GM13976 (cell line): ENCODE data around the gene TMEM59L.
"Not testable (repeated sequence)": the region's sequence is repeated elsewhere in the genome, so short reads cannot be mapped to it uniquely, and the experiment has no call there.

Experiments used
- DNase-seq: peaks from one replicate; pipeline ENCODE4 v3.0.0; 2012; ENCODE audit warnings: low spot score
- in situ Hi-C: fragments of 300-500 bp; cut with MboI; formaldehyde crosslinking; loops from one replicate; pipeline ENCODE4 v1.12.0; 2022; ENCODE audit warnings: low sequenced_read_pairs, mixed read lengths, inconsistent platforms; ENCODE audit not compliant: unreplicated experiment
- TF ChIP-seq, protein P1 (sequence below): IDR thresholded peaks from 2 replicates; pipeline ENCODE4 v1.5.1; 2012; ENCODE audit warnings: borderline replicate concordance, mild to moderate bottlenecking; ENCODE audit not compliant: insufficient read depth; ENCODE audit errors: extremely low read depth, missing control alignments, control extremely low read depth

Gene TMEM59L

DNA sequence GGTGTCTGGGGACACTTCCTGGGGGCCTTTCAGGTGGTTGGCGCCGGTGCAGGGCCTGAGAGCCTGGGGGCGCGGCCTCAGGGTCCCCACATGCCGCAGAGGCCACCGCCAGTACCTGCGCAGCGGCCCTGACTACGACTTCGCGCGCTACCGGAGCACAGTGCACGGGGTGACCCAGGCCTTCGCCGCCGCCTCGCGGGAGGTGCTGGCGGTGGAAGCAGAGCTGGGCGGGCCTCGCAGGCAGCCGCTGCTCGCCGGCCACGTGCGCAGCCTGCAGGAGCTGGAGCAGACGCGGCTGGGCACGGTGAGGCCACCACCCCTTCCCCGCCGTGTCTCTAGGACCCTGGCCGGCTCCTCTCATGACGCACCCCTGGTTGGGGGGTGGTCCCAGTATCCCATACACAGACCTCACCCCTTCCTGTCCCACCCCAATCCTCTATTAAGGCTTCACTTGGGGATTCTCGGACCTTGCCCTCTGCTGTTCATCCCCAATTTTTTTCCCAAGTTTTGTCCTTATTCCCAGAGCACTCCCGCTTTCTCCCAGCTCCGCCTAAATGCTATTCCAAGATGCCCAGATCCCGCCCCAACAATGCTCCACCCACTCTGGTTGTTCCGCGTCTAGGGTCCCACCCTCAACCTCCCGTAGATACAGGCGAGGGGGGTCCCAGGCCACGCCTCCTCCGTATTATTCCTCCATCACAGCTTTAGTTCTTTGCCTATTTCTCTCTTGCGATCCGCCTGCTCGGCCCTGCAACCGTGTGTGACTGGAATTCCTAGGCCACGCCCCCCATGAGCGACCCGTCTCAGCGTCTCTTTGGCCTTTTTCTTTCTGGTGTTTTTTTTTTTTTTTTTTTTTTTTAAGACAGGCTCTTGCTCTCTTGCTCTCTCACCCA, 23.0 kb upstream of the TMEM59L start:
- in situ Hi-C loops = no loop called here
- TF ChIP-seq, protein P1, sequence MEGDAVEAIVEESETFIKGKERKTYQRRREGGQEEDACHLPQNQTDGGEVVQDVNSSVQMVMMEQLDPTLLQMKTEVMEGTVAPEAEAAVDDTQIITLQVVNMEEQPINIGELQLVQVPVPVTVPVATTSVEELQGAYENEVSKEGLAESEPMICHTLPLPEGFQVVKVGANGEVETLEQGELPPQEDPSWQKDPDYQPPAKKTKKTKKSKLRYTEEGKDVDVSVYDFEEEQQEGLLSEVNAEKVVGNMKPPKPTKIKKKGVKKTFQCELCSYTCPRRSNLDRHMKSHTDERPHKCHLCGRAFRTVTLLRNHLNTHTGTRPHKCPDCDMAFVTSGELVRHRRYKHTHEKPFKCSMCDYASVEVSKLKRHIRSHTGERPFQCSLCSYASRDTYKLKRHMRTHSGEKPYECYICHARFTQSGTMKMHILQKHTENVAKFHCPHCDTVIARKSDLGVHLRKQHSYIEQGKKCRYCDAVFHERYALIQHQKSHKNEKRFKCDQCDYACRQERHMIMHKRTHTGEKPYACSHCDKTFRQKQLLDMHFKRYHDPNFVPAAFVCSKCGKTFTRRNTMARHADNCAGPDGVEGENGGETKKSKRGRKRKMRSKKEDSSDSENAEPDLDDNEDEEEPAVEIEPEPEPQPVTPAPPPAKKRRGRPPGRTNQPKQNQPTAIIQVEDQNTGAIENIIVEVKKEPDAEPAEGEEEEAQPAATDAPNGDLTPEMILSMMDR = peak; percentile 36
- peak; percentile 80 for DNase-seq

DNA sequence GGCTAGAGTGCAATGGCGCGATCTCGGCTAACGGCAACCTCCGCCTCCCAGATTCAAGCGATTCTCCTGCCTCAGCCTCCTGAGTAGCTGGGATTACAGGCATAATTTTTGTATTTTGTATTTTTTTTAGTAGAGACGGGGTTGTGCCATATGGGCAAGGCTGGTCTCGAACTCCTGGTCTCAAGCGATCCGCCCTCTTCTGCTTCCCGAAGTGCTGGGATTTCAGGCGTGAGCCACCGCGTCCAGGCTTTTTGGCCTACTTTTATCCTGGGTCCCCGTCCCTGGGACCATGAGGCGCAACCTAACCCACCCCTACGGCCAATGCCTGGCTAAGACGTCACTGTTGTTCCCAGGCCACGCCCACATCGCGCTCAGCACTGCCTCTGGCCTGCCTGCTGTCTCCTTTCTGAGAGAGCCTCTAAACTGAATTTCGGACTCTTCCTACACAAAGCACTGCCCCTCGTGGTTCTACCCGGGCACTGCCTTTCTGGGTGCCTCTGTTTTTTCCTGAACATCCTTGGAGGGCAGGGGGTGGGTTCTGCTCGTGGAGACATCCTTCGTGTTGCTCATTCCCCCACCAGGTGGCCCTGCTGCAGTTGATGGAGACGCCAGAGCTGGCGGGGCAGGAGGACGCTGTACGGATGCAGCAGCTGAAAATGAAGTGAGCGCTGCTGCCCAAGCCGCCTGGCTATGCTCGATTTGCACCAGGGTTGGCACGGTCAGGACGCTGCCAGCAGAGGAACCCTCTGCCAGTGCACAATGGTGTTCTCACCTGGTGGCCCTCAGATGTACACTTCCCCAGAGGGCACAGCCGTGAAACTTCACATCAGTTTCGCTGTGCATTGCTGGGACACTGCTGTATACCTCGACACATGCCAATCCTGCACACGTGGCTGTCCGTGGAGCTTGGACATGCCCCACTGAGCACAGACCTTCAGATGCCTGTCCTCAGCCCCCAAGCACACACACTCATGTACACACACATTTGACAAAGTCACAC, 22.1 kb upstream of the TMEM59L start:
- in situ Hi-C loops = no loop called here
- peak; percentile 50 for DNase-seq
- TF ChIP-seq, protein P1 = no peak

DNA sequence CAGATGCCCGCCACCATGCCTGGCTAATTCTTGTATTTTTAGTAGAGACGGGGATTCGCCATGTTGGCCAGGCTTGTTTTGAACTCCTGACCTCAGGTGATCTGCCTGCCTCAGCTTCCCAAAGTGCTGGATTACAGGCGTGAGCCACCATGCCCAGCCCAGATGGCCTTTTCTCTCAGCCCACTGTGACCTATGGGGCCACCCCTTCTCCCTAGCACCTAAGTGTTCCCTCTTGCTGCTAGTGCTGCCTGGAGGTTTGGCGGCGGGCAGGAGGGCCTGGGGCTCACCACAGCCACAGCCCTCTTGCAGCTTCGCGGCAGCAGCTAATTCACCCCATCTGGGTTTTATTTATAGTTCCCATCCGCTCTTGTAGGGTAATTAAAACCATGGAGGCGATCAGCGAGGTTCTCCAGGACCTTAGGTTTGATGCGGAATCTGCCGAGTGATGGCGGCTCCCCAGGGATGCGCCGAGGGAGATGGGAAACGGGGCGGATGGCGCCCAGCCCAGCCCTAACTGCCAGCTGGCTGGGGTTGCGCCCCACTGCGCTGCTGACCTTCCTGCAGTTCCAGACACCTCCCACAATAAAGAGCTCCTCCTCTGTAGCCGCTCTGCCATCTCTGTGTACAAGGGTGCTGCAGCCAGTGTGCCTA, 20.8 kb upstream of the TMEM59L start:
- DNase-seq = no peak
- TF ChIP-seq, protein P1 = no peak
- in situ Hi-C loops = no loop called here

DNA sequence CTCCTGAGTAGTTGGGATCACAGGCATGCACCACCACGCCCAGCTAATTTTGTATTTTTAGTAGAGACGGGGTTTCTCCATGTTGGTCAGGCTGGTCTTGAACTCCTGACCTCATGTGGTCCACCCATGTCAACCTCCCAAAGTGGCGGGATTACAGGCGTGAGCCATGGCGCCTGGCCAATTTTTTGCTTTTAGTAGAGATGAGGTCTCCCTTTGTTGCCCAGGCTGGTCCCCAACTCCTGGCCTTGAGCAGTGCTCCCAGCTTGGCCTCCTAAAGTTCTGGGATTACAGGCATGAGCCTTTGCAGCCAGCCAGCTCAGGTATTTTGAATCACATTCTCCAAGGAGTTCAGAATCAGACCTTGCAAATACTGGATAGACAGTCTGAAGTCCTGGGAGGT, 19.9 kb upstream of the TMEM59L start:
- DNase-seq, in situ Hi-C loops: not testable (repeated sequence)

DNA sequence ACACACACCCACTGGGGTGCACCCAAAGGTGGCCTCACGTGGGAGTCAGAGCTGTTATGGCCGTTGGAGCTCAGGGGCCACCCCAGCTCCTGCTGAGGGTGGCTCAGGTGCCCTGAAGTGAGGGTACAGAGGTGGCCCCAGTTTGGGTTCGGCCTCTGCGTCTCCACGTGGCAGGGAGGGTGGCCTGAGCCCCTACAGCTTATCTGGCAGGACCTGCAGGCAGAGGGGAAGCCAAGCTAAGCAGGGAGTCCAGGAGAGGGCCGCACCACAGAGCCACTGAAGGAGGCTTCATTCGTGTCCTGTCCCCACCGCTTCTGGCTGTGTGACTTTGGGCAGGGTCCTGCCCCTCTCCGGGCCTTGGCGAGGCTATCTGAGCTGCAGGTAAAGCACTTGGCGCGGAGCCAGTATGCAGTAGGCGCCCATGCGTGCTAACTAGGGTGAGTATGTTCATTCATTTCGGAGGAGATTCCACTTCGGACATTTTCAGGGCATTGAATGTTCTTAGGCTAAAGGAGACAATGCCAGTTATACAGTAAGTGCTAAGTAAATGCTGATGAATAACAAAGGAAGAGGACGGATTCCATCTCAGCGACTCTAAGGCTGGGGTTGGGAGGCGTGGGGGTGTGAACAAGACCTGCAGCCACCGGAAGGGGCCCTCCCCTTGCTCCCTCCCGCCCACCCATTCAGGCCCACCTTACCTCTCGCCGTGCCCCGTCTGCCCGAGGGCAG, 19.1 kb upstream of the TMEM59L start:
- TF ChIP-seq, protein P1 = no peak
- DNase-seq = peak; percentile 51
- in situ Hi-C loops = no loop called here

DNA sequence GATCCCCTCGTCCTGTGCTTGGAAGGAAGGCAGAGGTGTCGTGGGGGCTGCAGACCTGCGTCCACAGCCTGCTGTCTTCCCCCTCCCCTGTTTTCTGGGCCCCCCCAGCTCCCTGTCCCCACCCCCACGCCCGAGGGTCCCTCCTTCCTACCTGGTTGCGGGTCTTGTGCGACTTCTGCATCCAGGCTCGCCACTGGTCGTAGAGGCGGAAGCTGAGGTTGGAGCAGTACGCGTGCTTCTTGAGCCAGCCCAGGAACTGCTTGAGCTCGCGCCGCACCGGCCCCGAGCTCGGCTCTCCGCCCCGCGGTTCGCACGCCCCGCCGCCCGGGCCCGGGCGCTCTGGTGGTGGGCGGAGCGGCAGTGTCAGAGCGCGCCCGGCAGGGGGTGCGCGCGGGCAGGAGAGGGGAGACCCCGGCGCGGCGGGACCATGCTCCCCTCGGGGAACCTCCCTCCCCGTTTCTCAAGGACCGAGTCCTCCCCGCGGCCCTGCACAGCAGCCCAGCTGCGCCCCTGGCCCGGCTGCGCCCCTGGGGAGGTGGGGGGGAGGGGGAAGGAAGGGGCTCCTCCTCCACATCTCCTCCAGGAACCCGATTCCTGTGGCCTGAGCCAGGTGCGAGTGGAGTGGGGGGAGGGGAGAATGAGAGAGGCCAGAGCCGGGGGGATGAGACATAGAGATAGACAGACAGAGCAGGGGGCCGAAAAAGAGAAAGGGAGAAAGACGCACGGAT, 18.4 kb upstream of the TMEM59L start:
- in situ Hi-C loops = no loop called here
- peak; percentile 95 for DNase-seq
- TF ChIP-seq, protein P1 = peak; percentile 89
